K562 (cell line): ENCODE results near the gene FBXO36. TPM values are rescaled to one million over a fixed set of nuclear protein-coding genes. Genes with fewer than 3 reads are reported as not detected.

Source experiments
- ATF7 ChIP-seq: fragments of 450-650 bp; IDR thresholded peaks from 2 replicates; pipeline ENCODE4 v1.7.1; 2014; ENCODE audit warnings: mild to moderate bottlenecking, moderate library complexity
- DEAF1 ChIP-seq: fragments of 450-650 bp; formaldehyde crosslinking; IDR thresholded peaks from 2 replicates; pipeline ENCODE4 v1.4.0; 2020; ENCODE audit warnings: mild to moderate bottlenecking, moderate library complexity
- HINFP ChIP-seq: fragments of 450-650 bp; conservative IDR thresholded peaks from 2 replicates; pipeline ENCODE4 v1.6.1; 2016; ENCODE audit warnings: missing genetic modification characterization, low read depth, mild to moderate bottlenecking, control low read depth, missing compliant biosample characterization
- KLF6 ChIP-seq: fragments of 250-450 bp; sonication (Bioruptor Pico); IDR thresholded peaks from 2 replicates; pipeline ENCODE4 v1.4.0; 2020; ENCODE audit warnings: mild to moderate bottlenecking, moderate library complexity, borderline replicate concordance
- MAFF ChIP-seq: IDR thresholded peaks from 2 replicates; pipeline ENCODE4 v1.6.1; 2012; ENCODE audit warnings: low read length, improper control_type of control experiment
- MCM2 ChIP-seq: fragments of 450-650 bp; IDR thresholded peaks from 2 replicates; pipeline ENCODE4 v1.6.1; 2017; ENCODE audit warnings: low read depth, mild to moderate bottlenecking
- POLR2AphosphoS5 ChIP-seq: IDR thresholded peaks from 2 replicates; pipeline ENCODE4 v1.6.1; 2011; ENCODE audit warnings: mild to moderate bottlenecking, low read depth, low read length, moderate library complexity; ENCODE audit not compliant: control insufficient read depth, insufficient read depth
- RBFOX2 ChIP-seq: fragments of 200-400 bp; formaldehyde crosslinking; IDR thresholded peaks from 2 replicates; pipeline ENCODE4 v1.6.1; 2017; ENCODE audit warnings: low read depth, mild to moderate bottlenecking, low read length, moderate library complexity
- SMARCB1 ChIP-seq: IDR thresholded peaks from 2 replicates; pipeline ENCODE4 v1.6.1; 2011; ENCODE audit warnings: improper control_type of control experiment, low read depth; ENCODE audit not compliant: insufficient read length
- SMC3 ChIP-seq: conservative IDR thresholded peaks from 2 replicates; pipeline ENCODE4 v1.6.1; 2011; ENCODE audit warnings: low read depth, low read length, improper control_type of control experiment; ENCODE audit not compliant: insufficient read depth
- THAP12 ChIP-seq: fragments of 250-450 bp; sonication (Bioruptor Pico); IDR thresholded peaks from 2 replicates; pipeline ENCODE4 v1.9.0; 2021; ENCODE audit warnings: mild to moderate bottlenecking, inconsistent platforms
- ZNF668 ChIP-seq: fragments of 250-450 bp; sonication (Bioruptor Pico); IDR thresholded peaks from 2 replicates; pipeline ENCODE4 v1.8.0; 2022; ENCODE audit warnings: mild to moderate bottlenecking, inconsistent platforms
- ZNF695 ChIP-seq: fragments of 450-650 bp; formaldehyde crosslinking; IDR thresholded peaks from 2 replicates; pipeline ENCODE4 v1.4.0; 2020; ENCODE audit warnings: mild to moderate bottlenecking, moderate library complexity
- ZNF75A ChIP-seq: fragments of 450-650 bp; formaldehyde crosslinking; IDR thresholded peaks from 2 replicates; pipeline ENCODE4 v1.4.0; 2020; ENCODE audit warnings: mild to moderate bottlenecking
- ZNF778 ChIP-seq: fragments of 450-650 bp; formaldehyde crosslinking; IDR thresholded peaks from 2 replicates; pipeline ENCODE4 v1.4.0; 2020; ENCODE audit warnings: mild to moderate bottlenecking, moderate library complexity
- ZZZ3 ChIP-seq: fragments of 450-650 bp; IDR thresholded peaks from 2 replicates; pipeline ENCODE4 v1.6.1; 2016; ENCODE audit warnings: antibody characterized with exemption, mild to moderate bottlenecking, moderate library complexity
- polyA plus RNA-seq, 8 experiments: library from polyadenylated mRNA; depleted of rRNA in 4 of 8; stranded (reverse) in 5 of 8; unstranded in 3 of 8; fragments of >200 nt; fragmentation: Nextera tagmentation in 2 of 8; fragmentation: Illumina TruSeq in 1 of 8; extraction: Ambion mirVana in 2 of 8; extraction: Trizol in 1 of 8; gene quantifications; 2 replicates each; pipeline versions ENCODE4 v1.2.1 to v1.2.3, GENCODE V29; 2011 to 2014; ENCODE audit warnings: inconsistent platforms in 1 of 8, missing spikeins in 1 of 8
- total RNA-seq, 7 experiments: library from RNA; depleted of rRNA in 6 of 7; stranded (reverse); fragments of >200 nt in 6 of 7; fragmentation: Illumina TruSeq in 2 of 7; extraction: Trizol in 2 of 7; gene quantifications; 2 replicates each; pipeline versions ENCODE4 v1.2.1 to v1.2.3, GENCODE V29; 2011 to 2021; ENCODE audit warnings: low replicate concordance in 1 of 7
- TF ChIP-seq, protein P1 (sequence below): fragments of 250-450 bp; sonication (Bioruptor Pico); IDR thresholded peaks from 2 replicates; pipeline ENCODE4 v1.8.0; 2022; ENCODE audit warnings: moderate library complexity, mild to moderate bottlenecking, inconsistent platforms
- TF ChIP-seq, protein P2 (sequence below): fragments of 200-800 bp; sonication (Bioruptor generic); IDR thresholded peaks from 2 replicates; pipeline ENCODE4 v1.6.1; 2017; ENCODE audit warnings: missing genetic modification characterization, missing compliant biosample characterization

FBXO36 gene
- total and polyA plus RNA-seq, 9 of the 15 experiments (the other 6 are each of a cell fraction or from before 2014, with no cell fraction given): 0.40 to 0.91 (median 0.58) TPM

DNA sequence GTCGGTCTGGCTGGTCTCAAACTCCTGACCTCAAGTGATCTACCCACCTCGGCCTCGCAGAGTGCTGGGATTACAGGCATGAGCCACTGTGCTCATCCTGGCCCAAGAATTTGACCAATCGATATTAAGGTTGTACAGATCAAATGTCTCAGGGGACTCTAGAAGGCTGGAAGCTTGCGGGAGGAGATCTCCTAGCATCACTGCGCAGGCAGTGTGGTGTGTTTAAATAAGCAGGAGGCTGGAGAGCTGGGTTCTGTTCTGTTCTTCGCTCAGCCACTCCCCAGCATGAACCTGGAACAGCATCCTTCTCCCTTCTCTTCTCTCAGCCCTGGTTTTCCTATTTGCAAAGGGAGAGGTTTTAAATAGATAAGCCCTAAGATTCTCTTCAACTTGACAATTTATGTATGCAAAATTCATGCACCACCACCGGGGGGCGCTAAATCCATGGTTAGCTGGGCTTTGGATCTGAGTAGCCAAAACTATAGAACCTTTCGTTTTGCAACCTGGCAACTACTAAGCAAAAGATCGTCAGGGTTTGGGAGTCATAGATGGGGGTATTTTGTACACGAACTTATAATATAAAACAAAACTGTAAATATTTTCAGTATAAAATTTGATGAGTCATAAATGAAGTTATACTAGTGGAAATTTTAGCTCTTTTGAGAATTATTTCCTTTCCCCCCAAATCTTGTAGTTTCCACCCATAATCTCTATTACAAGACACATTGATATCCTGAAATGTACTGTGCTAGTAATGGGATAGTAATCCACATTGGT lies 85.8 kb downstream of the FBXO36 start (continued):
- no peak for TF ChIP-seq ATF7
- no peak for TF ChIP-seq RBFOX2
- peak; percentile 69 for TF ChIP-seq DEAF1
- TF ChIP-seq SMARCB1: no peak
- no peak for TF ChIP-seq HINFP (tag)
- TF ChIP-seq ZNF75A: no peak
- no peak for TF ChIP-seq KLF6 (CRISPR knock-in tag)
- TF ChIP-seq ZNF778 (CRISPR knock-in tag): no peak
- TF ChIP-seq SMC3: peak; percentile 70
- TF ChIP-seq, protein P1, sequence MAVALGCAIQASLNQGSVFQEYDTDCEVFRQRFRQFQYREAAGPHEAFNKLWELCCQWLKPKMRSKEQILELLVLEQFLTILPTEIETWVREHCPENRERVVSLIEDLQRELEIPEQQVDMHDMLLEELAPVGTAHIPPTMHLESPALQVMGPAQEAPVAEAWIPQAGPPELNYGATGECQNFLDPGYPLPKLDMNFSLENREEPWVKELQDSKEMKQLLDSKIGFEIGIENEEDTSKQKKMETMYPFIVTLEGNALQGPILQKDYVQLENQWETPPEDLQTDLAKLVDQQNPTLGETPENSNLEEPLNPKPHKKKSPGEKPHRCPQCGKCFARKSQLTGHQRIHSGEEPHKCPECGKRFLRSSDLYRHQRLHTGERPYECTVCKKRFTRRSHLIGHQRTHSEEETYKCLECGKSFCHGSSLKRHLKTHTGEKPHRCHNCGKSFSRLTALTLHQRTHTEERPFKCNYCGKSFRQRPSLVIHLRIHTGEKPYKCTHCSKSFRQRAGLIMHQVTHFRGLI (CRISPR knock-in tag): no peak
- TF ChIP-seq MAFF: peak; percentile 27; the same call in 1 of the 2 replicates
- TF ChIP-seq ZNF668 (CRISPR knock-in tag): no peak
- TF ChIP-seq, protein P2, sequence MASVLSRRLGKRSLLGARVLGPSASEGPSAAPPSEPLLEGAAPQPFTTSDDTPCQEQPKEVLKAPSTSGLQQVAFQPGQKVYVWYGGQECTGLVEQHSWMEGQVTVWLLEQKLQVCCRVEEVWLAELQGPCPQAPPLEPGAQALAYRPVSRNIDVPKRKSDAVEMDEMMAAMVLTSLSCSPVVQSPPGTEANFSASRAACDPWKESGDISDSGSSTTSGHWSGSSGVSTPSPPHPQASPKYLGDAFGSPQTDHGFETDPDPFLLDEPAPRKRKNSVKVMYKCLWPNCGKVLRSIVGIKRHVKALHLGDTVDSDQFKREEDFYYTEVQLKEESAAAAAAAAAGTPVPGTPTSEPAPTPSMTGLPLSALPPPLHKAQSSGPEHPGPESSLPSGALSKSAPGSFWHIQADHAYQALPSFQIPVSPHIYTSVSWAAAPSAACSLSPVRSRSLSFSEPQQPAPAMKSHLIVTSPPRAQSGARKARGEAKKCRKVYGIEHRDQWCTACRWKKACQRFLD: no peak
- TF ChIP-seq POLR2AphosphoS5: no peak
- no peak for TF ChIP-seq ZZZ3
- no peak for TF ChIP-seq MCM2
- TF ChIP-seq THAP12 (CRISPR knock-in tag): no peak
- TF ChIP-seq ZNF695: no peak
